Mammary epithelial cell (primary cell): ENCODE results near the gene DPP9.

ENCODE experiments used
- CTCF ChIP-seq, 2 donors: IDR thresholded peaks in 1 of 2; conservative IDR thresholded peaks in 1 of 2; 2 replicates each; pipeline ENCODE4 v1.5.1; 2011 to 2012; ENCODE audit warnings: inconsistent platforms in 2 of 2, low read length in 2 of 2, mild to moderate bottlenecking in 2 of 2, control low read depth in 1 of 2, low read depth in 1 of 2; ENCODE audit not compliant: insufficient read depth in 1 of 2; ENCODE audit errors: extremely low read depth in 1 of 2
- EZH2 ChIP-seq: IDR thresholded peaks from 2 replicates; pipeline ENCODE4 v1.6.1; 2012; ENCODE audit warnings: low read length, inconsistent platforms, borderline replicate concordance

GRCh38 chr19:4701557-4701956, 22.1 kb downstream of the DPP9 start:
- TF ChIP-seq CTCF (conservative IDR thresholded peaks at IDR 0.05 in 1 of 2, IDR thresholded peaks at IDR 0.05 in 1 of 2; ENCODE audit: extremely low read depth in 1 of 2, insufficient read depth in 1 of 2, low read depth in 1 of 2, low read length in 2 of 2): no peak
- no peak for TF ChIP-seq EZH2
